ENCODE data around the gene CCSER1. TPM values are rescaled to one million over a fixed set of nuclear protein-coding genes. Genes with fewer than 3 reads are reported as not detected.

CCSER1 gene
- total RNA-seq, 1 donor from 2014 or later: 11.9 TPM

DNA sequence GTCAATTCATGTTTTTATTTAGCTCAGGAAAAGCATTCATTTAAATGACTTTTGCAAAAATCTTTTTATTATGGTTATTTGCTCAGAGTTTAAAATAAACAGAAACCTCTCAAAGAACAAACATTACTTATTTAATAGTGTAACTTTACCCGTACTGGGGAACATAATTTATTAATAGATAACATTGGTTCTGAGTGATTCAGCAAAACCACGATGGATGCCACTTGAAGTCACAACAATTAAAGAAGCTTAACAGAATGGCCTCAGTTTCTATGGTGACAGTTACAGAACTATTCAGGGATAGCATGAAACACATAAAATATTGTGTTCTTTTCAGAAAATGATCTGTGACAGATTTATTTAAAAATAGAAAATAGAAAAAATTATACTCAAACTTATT lies 368.7 kb downstream of the CCSER1 start:
- no peak overlapping the region for H3K4me3 Mint-ChIP-seq

DNA sequence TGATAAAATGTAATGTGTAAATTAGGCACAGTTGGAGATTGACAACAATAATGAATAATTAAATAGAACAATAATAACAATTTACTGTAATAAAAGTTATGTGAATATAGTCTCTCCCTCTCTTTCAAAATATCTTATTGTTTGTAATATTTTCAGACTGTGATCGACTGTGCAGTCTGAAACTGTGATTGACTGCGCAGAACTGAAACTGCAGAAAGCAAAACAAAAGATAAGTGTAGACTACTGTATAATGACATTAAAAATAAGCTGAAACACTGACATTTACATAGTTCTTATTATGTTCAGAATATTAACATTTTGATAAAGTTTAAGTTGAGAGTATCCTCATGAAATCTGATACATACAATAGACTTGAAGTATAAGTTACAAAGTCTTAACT lies 371.0 kb downstream of the CCSER1 start:
- H3K36me3 Mint-ChIP-seq (ENCODE audit: low read depth): peaks cover 8% of the 10 kb centered on the region
- H3K27me3 Mint-ChIP-seq (ENCODE audit: low read depth): no peaks in the 10 kb centered on the region
- TF ChIP-seq, protein P1, sequence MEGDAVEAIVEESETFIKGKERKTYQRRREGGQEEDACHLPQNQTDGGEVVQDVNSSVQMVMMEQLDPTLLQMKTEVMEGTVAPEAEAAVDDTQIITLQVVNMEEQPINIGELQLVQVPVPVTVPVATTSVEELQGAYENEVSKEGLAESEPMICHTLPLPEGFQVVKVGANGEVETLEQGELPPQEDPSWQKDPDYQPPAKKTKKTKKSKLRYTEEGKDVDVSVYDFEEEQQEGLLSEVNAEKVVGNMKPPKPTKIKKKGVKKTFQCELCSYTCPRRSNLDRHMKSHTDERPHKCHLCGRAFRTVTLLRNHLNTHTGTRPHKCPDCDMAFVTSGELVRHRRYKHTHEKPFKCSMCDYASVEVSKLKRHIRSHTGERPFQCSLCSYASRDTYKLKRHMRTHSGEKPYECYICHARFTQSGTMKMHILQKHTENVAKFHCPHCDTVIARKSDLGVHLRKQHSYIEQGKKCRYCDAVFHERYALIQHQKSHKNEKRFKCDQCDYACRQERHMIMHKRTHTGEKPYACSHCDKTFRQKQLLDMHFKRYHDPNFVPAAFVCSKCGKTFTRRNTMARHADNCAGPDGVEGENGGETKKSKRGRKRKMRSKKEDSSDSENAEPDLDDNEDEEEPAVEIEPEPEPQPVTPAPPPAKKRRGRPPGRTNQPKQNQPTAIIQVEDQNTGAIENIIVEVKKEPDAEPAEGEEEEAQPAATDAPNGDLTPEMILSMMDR (conservative IDR thresholded peaks at IDR 0.05): no peak
- H3K9me3 Mint-ChIP-seq: peaks cover 9% of the 10 kb centered on the region
- DNase-seq (ENCODE audit: low read depth, low spot score): no peak
- no peak overlapping the region for H3K27ac Mint-ChIP-seq (ENCODE audit: unreplicated experiment)
- H3K4me3 Mint-ChIP-seq: no peak overlapping the region
- H3K4me1 Mint-ChIP-seq: no peaks in the 10 kb centered on the region

More for the DNA sequence above, 368.7 kb downstream of the CCSER1 start:
- TF ChIP-seq, protein P1 (conservative IDR thresholded peaks at IDR 0.05): no peak
- DNase-seq (ENCODE audit: low read depth, low spot score): no peak
- no peaks in the 10 kb centered on the region for H3K27me3 Mint-ChIP-seq (ENCODE audit: low read depth)
- peaks cover 7% of the 10 kb centered on the region for H3K36me3 Mint-ChIP-seq (ENCODE audit: low read depth)
- H3K9me3 Mint-ChIP-seq: peaks cover 12% of the 10 kb centered on the region
- no peak overlapping the region for H3K27ac Mint-ChIP-seq (ENCODE audit: unreplicated experiment)
- no peaks in the 10 kb centered on the region for H3K4me1 Mint-ChIP-seq

DNA sequence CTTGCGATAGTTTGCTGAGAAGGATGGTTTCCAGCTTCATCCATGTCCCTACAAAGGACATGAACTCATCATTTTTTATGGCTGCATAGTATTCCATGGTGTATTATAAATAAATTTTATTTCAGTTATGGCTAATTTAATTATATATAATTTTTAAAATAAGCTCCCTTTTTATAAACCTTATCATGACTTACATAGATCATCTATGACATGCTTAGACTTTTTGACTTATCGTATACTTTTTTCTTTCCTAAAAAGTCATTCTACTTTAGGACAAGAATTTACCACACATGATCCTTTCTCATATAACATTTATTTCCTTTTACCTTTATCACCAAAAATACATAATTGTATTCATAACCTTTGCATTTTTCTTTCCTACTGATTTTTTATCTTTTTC lies 376.5 kb downstream of the CCSER1 start:
- H3K27ac Mint-ChIP-seq (ENCODE audit: unreplicated experiment): no peak overlapping the region
- no peak overlapping the region for H3K4me3 Mint-ChIP-seq
- no peaks in the 10 kb centered on the region for H3K27me3 Mint-ChIP-seq (ENCODE audit: low read depth)
- H3K4me1 Mint-ChIP-seq: no peaks in the 10 kb centered on the region
- H3K9me3 Mint-ChIP-seq: peaks cover 17% of the 10 kb centered on the region
- peaks cover 14% of the 10 kb centered on the region for H3K36me3 Mint-ChIP-seq (ENCODE audit: low read depth)
- TF ChIP-seq, protein P1 (conservative IDR thresholded peaks at IDR 0.05): no peak
- DNase-seq (ENCODE audit: low read depth, low spot score): no peak

DNA sequence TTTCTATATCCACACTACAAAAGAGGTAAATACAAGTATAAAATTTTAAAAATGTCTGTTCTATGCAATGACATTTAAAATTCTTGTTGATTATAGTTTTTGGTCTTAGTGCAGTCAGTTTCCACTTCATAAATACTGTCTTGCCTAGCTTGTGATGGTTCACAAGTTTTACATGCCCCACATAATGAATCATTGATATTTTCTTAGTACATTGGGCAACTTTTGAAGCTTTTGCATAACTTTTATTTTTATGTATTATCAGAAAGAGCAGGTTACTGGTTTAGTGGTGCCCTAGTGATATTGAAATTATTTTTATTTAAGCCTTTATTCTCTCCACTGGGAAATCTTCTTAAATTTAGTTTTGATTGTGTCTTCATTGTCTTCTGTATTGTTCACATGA lies 388.0 kb downstream of the CCSER1 start:
- DNase-seq (ENCODE audit: low read depth, low spot score): no peak
- TF ChIP-seq, protein P1 (conservative IDR thresholded peaks at IDR 0.05): no peak
- Mint-ChIP-seq H3K4me1 (peaks cover 10% of the 10 kb centered on the region), H3K27me3 (ENCODE audit: low read depth) (no peaks in the 10 kb centered on the region), H3K36me3 (ENCODE audit: low read depth) (peaks cover 5% of the 10 kb centered on the region), H3K9me3 (peaks cover 5% of the 10 kb centered on the region), H3K4me3 (no peak overlapping the region), H3K27ac (ENCODE audit: unreplicated experiment) (no peak overlapping the region)

- DNase-seq (ENCODE audit: low read depth, low spot score): no peak
- Mint-ChIP-seq H3K4me1 (no peaks in the 10 kb centered on the region), H3K27me3 (ENCODE audit: low read depth) (no peaks in the 10 kb centered on the region), H3K36me3 (ENCODE audit: low read depth) (no peaks in the 10 kb centered on the region), H3K4me3 (no peak overlapping the region), H3K27ac (ENCODE audit: unreplicated experiment) (no peak overlapping the region), H3K9me3 (no peaks in the 10 kb centered on the region)
- TF ChIP-seq, protein P1 (conservative IDR thresholded peaks at IDR 0.05): no peak
Observed at GRCh38 chr4:90528551-90528950, 401.4 kb downstream of the CCSER1 start.

GRCh38 chr4:90536408-90536807 lies 409.2 kb downstream of the CCSER1 start:
- Mint-ChIP-seq H3K36me3 (ENCODE audit: low read depth) (no peaks in the 10 kb centered on the region), H3K27me3 (ENCODE audit: low read depth) (no peaks in the 10 kb centered on the region), H3K27ac (ENCODE audit: unreplicated experiment) (no peak overlapping the region), H3K4me3 (no peak overlapping the region), H3K9me3 (no peaks in the 10 kb centered on the region), H3K4me1 (no peaks in the 10 kb centered on the region)
- no peak for DNase-seq (ENCODE audit: low read depth, low spot score)
- TF ChIP-seq, protein P1 (conservative IDR thresholded peaks at IDR 0.05): no peak
